ENCODE data around the gene CYB561D1. TPM values are rescaled to one million over a fixed set of nuclear protein-coding genes. Genes with fewer than 3 reads are reported as not detected.

The CYB561D1 gene
- total and polyA plus RNA-seq, 12 donors: 4.4 to 21.2 (median 11.5) TPM

DNA sequence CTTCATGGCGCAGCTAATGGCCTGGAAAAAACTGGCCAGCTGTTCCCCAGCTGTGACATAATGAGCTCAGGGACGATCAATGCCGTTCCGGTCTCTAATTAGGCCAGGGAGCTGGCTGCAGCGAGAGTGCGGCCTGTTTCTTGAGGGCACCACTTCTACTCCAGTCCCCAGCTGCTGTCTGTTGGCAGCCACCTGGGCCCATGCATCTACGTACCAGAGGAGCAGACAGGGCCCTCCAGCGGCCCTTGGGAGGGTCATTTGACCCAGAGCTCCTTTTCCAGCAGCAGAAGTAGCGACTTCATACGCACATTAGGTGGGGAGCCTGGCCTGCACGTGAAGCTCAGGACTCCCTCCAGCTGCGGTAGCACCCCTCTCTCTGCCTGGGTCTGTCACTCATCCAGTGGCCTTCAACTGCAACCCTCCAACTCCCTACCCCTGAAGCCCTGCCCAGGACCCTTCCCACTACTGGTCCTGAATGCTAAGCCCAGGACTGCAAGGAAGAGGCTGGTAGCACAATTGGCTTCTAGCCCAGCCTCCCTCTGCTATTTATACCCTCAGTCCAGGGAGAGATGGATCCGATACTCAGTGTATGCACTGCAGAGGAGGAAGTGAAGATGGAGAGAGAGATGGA, 36.7 kb downstream of the CYB561D1 start:
- WGBS, 4 donors: 54 to 69% (median 63%) methylated on average over 11 to 13 of the region's 13 CpGs

GRCh38 chr1:109531380-109531779, 37.5 kb downstream of the CYB561D1 start:
- no peak for DNase-seq
- H3K27ac ChIP-seq: peak overlapping the region in 3 of 5 donors; percentile 44 to 81 (median 74)
- no peaks in the 10 kb centered on the region for H3K36me3 ChIP-seq (replicated peaks in 1 of 2)
- H3K4me3 ChIP-seq: no peak overlapping the region
- 69 to 76% (median 71%) methylated on average over 4 of the region's 4 CpGs for WGBS, 4 donors
- peaks cover 14 to 27% of the 10 kb centered on the region in 2 donors for H3K4me1 ChIP-seq (replicated peaks in 1 of 2)
- no peaks in the 10 kb centered on the region for H3K27me3 ChIP-seq
- no peaks in the 10 kb centered on the region for H3K9me3 ChIP-seq (replicated peaks in 1 of 3)
- TF ChIP-seq POLR2A (IDR thresholded peaks at IDR 0.05): no peak
- TF ChIP-seq, protein P1, sequence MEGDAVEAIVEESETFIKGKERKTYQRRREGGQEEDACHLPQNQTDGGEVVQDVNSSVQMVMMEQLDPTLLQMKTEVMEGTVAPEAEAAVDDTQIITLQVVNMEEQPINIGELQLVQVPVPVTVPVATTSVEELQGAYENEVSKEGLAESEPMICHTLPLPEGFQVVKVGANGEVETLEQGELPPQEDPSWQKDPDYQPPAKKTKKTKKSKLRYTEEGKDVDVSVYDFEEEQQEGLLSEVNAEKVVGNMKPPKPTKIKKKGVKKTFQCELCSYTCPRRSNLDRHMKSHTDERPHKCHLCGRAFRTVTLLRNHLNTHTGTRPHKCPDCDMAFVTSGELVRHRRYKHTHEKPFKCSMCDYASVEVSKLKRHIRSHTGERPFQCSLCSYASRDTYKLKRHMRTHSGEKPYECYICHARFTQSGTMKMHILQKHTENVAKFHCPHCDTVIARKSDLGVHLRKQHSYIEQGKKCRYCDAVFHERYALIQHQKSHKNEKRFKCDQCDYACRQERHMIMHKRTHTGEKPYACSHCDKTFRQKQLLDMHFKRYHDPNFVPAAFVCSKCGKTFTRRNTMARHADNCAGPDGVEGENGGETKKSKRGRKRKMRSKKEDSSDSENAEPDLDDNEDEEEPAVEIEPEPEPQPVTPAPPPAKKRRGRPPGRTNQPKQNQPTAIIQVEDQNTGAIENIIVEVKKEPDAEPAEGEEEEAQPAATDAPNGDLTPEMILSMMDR (IDR thresholded peaks at IDR 0.05): no peak
- intact Hi-C loops (cut with DNase I): loop anchor here (2.0 to 10.0 kb wide), 3 partner anchors 21 to 257 kb away; partner anchors contain the start of gene PSMA5 (in 1 of the 2)

More for the DNA sequence above, 36.7 kb downstream of the CYB561D1 start:
- peak in 1 of 7 donors; percentile 26 for DNase-seq
- Histone ChIP-seq H3K4me1 (replicated peaks in 1 of 2) (peaks cover 14 to 27% of the 10 kb centered on the region in 2 donors), H3K27ac (peak overlapping the region in 3 of 5 donors; percentile 23 to 57 (median 30)), H3K9me3 (replicated peaks in 1 of 3) (no peaks in the 10 kb centered on the region), H3K27me3 (no peaks in the 10 kb centered on the region), H3K36me3 (replicated peaks in 1 of 2) (no peaks in the 10 kb centered on the region), H3K4me3 (no peak overlapping the region)
- TF ChIP-seq, protein P1 (IDR thresholded peaks at IDR 0.05): no peak
- TF ChIP-seq POLR2A (IDR thresholded peaks at IDR 0.05): no peak
- intact Hi-C loops (cut with DNase I): loop anchor here (2.0 to 10.0 kb wide), 3 partner anchors 20 to 256 kb away; partner anchors contain the start of gene PSMA5 (in 1 of the 2)

DNA sequence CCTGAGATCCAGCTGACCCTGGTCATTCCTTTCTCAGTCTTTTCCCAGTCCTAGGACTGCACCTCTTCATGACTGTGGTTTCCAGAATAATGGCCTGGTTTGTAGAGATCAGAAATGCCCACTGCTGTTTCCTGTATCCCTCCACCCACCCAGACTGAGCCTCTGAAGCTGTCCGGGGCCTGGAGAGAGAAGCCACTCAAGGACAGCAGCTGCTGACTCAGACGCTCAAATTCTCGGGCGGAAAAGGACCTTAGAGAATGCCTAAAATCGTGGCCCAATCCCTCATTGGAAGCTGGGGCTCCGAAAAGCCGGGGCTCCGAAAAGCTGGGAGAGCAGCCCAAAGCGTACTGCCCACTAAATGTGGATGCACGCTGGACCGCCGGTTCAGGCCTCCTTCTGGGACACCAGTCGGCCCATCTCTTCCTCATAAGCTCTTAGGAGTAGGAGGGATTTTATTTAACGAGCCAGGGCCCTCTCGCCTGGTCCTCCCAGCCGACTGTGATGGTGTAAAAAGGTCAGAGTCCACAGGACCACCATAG, 38.0 kb downstream of the CYB561D1 start:
- 25 to 30% (median 28%) methylated on average over 7 to 16 of the region's 16 CpGs; no CpG with 5 or more reads in 1 of the 4 donors for WGBS, 4 donors
- intact Hi-C loops (cut with DNase I): loop anchor here (1.0 to 10.0 kb wide), 4 partner anchors 21 to 257 kb away; partner anchors contain the start of gene PSMA5 (in 1 of the 2)
- Histone ChIP-seq H3K4me3 (peak overlapping the region in 1 of 4 donors; percentile 39), H3K27ac (peak overlapping the region in 4 of 5 donors; percentile 44 to 81 (median 72)), H3K9me3 (replicated peaks in 1 of 3) (no peaks in the 10 kb centered on the region), H3K36me3 (replicated peaks in 1 of 2) (no peaks in the 10 kb centered on the region), H3K4me1 (replicated peaks in 1 of 2) (peaks cover 14 to 27% of the 10 kb centered on the region in 2 donors), H3K27me3 (no peaks in the 10 kb centered on the region)
- peak in 1 of 2 donors; percentile 31 for TF ChIP-seq POLR2A (IDR thresholded peaks at IDR 0.05)
- TF ChIP-seq, protein P1 (IDR thresholded peaks at IDR 0.05): no peak
- DNase-seq: peak; percentile 60 to 79 (median 77)

DNA sequence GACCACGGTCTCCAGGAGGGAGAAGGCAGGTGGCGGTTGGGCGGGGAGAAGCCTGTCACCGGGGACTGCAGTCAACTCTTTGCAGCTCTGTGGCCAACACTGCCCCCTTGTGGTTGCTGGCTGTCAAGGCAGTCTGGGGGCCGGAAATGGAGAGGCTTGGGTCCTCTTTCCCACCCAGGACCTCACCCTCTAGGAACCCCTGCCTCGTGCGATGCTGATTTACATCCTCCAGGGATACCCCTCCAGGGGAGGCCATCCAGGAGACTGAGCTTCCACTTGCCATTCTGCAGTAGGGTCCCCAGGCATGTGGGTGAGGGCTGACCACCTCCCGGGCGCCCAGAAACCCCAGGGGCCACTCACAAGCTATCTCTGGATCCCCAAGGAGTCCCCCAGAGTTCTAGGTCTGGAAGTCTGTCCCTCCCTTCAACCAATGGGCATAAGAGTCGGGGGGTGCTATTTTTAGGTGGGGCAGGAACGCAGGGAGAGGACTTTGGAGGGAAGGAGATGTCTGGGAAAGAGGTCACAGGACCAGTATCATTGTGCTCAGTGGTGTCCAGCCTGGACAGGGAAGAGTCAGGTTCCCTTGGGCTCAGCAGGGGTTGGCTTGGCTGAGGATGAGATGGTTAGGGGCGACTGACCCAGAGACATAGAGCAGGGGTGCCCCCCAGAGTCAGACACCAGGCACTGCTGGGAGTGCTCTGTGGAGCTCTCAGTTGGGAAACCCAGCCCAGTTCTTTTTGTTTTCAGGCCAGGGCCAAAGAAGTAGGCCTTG, 38.7 kb downstream of the CYB561D1 start:
- Histone ChIP-seq H3K36me3 (replicated peaks in 1 of 2) (no peaks in the 10 kb centered on the region), H3K9me3 (replicated peaks in 1 of 3) (no peaks in the 10 kb centered on the region), H3K27me3 (no peaks in the 10 kb centered on the region), H3K27ac (peak overlapping the region in 4 of 5 donors; percentile 44 to 81 (median 72)), H3K4me3 (peak overlapping the region in 1 of 4 donors; percentile 39), H3K4me1 (replicated peaks in 1 of 2) (peaks cover 14 to 27% of the 10 kb centered on the region in 2 donors)
- TF ChIP-seq, protein P1 (IDR thresholded peaks at IDR 0.05): peak; percentile 90 to 99 (median 99)
- TF ChIP-seq POLR2A (IDR thresholded peaks at IDR 0.05): no peak
- WGBS, 4 donors: 12 to 14% (median 13%) methylated on average over 3 to 12 of the region's 12 CpGs
- peak; percentile 85 to 95 (median 89) for DNase-seq
- intact Hi-C loops (cut with DNase I): loop anchor here (1.0 to 10.0 kb wide), 3 partner anchors 39 to 258 kb away; partner anchors contain the start of gene PSMA5 (in 1 of the 2)
